Occipital lobe (tissue), 2 donors: ENCODE measurements around the gene C6orf89. TPM values are rescaled to one million over a fixed set of nuclear protein-coding genes. Genes with fewer than 3 reads are reported as not detected.
A peak's percentile ranks its signal among the peaks of the same experiment; 100 is the strongest.

Experiments used
- DNase-seq: peaks from one replicate; lab custom pipeline; 2025; lab: John Stamatoyannopoulos, UW
- total RNA-seq: library from RNA; depleted of rRNA; stranded (reverse); fragments of >200 nt; gene quantifications from one replicate; pipeline ENCODE4 v1.2.3, GENCODE V29; 2014

The C6orf89 gene
- total RNA-seq, 1 donor from 2014 or later, result 36.2 TPM

DNA sequence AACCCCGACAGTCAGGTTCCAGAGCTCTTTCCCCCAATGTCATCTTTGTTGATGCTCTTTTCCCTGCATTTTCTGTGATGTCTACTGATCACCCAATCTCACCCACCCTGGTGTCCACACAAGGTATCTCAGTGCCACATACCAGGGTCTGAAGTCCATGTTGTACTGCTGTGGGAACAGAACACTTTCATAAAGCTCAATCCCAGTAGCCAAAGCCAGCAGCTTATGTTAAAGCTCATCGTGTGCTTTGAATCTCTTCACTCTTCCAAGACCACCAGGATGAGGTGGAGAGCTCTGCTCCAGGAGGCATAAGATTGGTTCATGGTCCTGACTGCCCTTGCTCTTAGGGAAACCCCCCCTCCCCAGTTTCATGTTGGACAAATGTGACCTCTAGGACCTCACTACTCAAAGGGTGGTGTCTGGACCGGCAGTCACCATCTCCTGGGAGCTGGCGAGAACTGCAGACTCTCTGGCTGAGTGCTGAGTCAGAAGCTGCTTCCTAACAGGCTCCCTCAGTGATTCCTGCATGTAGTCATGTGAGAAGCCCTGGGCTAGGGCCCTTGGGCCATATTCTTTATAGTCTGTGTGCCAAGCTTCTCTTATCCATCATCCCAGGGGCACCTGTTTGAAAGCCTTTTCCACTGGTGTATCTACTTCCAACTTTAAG, 33.1 kb upstream of the C6orf89 start:
- DNase-seq, result no peak

DNA sequence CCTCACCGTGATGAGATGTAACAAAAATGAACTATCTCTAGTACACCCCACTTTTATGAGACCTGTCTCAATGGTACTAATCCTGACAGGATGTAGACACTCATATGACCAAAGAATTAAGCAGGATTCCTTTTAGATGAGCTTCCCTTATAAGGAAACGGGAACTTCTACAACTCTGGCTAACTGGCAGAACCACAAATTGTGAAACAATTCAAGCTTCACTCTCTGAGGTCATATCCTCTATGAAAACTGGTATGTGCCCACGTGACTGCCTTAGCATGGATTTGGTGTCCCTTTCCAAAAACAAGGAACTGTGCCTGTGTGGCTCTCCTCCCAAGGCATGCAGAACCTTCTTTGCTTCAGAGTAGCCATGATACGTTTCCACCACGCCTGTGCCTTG, 32.4 kb upstream of the C6orf89 start:
- no peak for DNase-seq

DNA sequence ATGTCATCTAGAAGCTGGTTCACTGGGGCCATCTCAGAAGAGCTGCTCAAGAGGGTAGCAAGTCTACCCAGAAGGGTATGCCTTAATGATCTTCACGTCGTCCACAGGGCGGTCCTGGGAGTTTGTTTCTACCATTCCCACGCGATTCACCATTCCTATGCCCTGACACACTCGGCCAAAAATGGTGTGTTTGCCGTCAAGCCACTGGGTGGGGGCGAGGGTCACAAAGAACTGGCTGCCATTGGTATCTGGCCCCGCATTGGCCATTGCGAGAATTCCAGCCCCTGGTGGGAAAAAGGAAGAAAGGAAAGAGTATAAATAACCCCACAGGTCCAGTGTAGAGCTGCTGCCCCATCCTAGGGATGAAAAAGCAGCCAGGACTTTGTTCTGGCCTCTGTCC, 30.0 kb upstream of the C6orf89 start:
- no peak for DNase-seq

DNA sequence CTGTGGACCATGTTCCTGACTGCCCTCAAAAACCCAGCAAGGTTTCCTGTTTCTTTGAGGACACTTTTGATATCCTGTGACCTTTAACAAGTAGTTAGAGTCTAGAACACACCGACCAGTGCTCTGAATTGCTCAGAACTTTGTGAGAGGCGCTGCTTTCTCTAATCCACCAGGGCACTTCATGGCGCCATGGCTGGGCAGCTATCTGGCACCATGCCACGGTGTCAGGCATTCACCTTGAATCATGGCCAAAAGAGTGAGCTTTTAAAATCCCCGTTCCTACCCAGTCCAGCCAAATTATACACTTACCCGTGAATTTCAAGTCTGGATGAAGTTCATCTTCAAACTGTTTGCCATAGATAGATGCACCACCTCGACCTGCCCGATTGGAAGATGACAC, 29.5 kb upstream of the C6orf89 start:
- DNase-seq, result no peak

DNA sequence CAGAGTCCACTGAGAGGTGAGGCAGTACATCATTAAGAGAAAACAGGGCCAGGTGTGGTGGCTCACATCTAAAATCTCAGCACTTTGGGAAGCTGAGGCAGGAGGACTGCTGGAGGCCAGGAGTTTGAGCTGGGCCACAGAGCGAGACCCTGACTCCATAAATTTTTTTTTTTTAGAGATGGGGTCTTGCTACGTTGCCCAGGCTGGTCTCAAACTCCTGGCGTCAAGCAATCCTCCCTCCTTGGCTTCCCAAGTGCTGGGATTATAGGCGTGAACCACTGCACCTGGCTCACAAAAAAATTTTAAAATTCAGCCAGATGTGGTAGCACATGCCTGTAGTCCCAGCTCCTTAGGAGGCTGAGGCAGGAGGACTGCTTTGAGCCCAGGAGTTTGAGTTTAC, 28.4 kb upstream of the C6orf89 start:
- no peak for DNase-seq

DNA sequence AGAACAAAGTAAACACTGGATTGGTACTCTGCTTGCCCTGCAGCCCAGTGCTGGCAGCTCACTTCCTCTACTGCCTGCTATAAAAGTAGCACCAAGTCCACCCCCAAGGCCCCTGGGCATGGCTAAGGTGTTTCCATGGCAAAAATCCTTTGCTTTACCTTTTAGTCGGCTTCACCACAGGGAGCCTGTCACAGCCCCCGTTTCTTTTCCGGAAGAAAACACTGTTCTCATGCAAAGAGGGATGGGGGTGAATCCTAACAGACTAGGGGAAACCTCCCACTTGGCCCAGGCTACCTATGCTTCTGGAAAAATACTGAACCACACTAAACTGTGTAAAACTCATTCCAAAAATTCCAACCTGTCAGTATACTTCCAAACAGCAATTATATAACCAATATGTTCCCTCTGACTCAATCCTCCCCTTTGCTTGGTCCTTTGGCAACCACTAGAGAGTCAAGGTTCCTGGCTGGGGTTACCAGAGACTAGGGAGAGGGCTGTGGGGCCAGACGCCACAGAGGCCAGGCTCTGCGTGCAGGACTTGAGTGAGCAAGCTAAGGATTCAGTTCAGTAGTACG, 27.3 kb upstream of the C6orf89 start:
- DNase-seq, result no peak

DNA sequence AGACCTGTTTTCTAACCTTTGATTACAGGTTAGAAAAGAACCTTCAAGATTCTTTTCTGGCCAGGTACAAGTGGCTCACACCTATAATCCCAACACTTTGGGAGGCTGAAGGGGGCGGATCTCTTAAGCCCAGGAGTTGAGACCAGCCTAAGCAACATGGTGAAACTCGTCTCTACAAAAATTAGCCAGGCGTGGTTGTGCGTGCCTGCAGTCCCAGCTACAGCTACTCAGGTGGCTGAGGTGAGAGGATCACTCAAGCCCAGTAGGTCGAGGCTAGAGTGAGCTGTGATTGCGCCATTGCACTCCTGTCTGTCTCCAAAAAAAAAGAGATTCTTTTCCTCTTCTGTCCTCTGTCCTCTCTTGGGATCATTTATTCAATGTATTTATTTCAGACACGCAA, 25.6 kb upstream of the C6orf89 start:
- DNase-seq, result no peak

DNA sequence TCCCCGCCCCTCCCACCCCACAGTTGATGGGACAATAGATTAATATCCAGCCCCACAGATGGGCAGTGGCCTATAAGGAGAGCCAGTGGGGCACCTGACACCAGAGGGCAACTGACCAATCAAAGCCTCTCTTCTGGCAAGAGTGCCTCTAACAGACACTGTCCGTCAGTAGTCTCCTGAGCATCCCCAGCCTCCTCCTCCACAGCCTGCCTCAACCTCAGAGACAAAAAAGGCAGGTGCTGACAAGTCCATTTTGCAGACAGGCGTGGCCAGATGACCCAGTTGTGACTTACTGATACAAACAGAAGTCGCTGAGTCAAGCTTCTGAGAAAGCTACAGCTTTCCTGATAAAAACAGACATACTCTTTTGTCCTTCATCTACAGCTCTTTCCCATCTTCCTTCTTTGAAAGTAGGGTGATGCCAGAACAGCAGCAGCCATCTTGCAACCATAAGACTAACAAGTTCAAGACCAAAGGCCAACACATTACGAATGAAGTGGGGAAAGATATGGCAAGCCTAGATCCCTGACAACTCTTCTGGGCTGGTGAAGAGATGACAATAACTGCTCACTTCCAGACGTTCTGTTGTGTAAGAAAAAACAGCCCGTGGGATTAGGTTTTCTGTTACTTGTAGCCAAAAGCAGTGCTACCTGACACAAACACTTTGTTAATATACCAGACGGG, 23.4 kb upstream of the C6orf89 start:
- DNase-seq, result no peak

DNA sequence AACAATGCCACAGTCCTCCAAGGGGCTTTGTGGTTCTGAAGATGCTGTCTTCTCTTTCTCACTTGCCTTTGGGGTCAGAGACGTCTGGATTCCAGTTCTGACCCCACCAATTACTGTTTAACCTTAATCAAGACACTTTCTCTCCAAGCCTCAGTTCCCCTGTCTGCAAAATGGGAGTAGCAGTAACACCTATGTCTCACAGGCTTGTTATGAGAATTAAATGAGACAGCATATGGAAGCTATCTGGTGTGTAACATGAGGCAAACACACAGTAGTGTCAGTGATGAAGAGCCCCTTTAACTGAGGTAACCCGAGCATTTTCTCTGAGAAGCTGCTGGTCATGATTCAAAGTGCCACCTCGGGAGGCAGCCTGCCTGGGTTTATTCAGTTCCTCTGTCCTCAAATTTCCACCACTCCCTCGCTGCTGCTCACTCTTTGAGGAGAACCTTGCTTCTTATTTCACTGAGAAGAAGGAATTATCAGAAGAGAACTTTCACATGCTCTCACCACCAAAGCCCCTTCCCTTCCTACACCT, 22.8 kb upstream of the C6orf89 start:
- DNase-seq, result no peak

DNA sequence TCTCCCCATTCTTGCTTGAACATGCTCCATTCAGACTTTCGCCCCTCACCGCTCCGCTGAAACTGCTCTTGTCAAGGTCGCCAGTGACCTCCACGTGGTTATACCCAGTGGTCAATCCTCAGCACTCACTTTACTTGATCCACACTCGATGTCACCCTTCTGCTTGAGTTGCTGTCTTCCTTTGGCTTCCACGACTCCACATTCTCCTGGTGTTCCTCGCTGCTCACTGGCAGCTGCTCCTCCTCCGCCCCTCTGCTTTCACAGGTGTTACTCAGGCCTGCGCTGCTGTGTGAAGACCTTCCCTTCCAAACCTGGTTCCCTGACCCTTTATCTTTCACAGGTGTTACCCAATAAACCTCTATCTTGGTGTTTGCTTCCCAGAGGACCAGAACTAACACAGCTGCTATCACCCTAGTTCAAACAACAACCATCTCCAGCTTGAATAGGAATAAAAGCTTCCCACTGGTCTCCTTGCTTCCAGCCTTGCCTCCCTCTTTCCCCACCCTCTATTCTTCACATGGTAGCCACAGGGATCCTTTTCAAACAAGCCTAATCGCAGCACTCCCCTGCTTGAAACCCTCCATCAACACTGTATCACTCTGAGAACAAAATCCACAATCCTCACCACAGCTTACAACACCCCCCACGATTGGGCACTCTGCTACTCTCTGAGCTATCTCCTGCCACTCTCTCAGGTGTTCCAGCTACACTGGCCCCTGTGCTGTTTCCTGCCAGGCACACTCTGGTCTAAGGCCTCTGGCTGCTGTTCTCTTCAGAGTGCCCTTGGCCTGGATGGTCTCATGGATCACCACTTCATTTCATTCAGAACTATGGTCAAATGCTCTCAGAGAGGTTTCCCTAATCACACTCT, 21.8 kb upstream of the C6orf89 start:
- no peak for DNase-seq

DNA sequence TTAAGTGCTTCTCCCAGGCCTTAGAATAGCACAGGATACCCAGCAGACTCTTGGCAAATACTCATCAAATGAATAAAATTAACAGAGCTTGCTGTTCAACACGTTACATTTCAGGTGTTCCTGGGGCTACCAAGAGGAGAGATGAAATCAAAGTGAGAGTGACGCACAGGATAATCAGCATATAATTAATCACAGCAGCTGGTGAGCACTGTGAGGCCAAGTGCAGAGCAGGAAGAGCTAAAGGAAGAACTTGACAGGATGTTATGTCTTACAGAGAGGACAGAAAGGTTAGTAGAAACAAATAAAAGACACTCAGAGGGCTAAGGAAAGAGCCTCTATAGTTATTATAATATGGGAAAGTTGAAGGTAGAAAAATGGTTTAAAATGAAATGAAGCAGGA, 19.9 kb upstream of the C6orf89 start:
- DNase-seq, result no peak

DNA sequence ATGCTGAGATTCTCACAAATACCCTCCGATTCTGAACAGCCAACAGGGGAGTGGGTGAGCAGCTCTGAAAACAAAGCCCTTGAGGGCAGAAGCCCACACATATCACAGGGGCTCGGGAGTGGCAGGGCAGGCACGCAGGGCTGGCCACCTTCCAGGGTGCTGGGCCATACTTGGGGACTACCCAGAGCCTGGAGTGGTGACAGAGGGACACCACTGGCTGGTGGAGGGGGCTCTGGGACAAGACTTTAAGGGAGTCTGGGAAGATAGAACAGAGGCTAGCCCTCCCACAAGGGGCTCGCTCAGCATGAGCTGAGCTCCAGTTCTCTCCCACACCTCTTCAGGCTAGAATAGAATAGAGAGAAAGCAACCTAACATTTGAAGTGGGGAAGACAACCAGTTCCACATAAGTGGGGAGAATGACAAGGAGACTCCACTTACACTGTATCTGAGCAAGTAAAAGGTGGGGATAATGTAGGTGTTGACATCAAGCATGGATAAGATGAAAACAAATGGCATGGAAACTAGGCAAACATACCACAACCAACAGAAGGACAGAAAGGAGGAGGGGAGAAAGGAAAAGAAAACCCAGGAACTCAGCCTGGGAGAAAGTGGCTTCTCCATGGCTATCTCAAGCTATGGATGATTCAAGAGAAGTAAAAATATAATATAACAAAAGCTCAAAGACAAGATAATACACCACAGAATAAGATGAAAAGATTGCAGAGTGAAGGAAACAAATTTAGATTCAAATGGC, 18.1 kb upstream of the C6orf89 start:
- no peak for DNase-seq

DNA sequence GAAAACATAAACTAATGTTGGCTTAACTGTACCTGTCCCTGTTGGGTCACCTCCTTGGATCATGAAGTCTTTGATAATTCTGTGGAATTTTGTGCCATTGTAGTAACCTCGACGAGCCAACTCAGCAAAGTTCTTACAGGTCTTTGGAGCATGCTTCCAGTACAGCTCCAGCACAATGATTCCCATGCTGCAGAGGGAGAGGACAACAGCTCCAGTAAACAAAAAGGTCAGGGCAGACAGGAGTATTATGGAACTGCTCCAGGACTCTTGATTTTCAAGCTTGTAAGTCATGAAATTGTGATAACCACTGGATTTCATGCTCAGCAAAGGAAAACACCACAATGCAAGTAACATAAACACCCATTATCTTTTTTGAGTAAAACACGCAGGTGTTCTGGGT, 14.1 kb upstream of the C6orf89 start:
- DNase-seq, result no peak

DNA sequence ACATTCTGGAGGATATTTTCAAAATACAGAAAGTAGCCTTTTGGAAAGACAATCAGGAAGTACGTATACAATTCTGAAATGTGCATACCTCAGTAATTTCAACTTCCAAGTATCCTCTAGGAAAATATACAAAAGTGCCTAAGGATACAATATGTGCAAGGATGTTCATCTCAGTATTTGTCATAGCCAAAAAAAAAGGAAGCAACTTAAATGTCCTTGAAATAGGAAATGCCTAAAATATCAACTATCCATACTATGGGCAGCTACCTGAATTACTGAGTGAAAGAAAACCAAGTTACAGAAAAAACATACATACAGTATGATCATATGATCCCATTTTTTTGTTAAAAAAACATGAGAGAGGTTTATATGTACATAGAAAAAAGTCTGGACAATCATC, 12.6 kb upstream of the C6orf89 start:
- DNase-seq, result no peak

DNA sequence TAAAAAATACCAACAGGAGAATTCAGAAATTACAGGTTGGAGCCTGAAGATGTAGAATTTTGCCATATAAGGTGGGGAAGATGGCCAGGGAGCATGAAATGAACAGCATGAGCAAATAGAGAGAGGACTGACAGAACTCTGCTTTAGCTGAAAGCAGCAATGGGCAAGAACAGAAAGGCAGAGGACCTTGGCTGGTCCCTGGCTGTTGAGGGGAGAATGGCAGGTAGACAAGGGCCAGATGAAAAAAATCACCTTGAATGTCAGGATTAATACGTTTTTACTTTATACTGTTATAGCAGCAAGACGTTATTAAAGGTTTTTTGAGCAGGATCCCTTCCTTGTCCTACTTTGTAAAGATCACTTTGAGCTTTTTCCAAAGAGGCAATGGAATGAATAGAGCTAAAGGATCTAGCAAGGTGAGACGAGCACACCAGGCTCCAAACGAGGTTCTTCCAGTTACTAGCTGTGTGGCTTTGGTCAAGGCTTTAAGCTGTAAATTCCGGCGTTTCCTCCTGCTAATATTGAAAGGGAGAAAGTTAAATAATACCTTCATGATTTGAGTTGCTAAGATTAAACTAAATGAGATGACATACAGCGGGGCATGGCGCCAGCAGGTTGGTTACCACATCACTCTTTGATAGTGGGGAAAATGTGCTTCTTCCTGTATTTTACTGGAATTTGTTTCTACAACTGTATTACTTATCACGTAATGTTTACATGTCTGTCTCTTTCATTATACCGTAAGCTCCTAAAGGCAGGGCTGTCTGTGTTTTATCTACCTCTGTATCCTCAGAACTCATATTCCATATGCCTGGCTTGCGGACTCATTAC, 11.9 kb upstream of the C6orf89 start:
- no peak for DNase-seq

DNA sequence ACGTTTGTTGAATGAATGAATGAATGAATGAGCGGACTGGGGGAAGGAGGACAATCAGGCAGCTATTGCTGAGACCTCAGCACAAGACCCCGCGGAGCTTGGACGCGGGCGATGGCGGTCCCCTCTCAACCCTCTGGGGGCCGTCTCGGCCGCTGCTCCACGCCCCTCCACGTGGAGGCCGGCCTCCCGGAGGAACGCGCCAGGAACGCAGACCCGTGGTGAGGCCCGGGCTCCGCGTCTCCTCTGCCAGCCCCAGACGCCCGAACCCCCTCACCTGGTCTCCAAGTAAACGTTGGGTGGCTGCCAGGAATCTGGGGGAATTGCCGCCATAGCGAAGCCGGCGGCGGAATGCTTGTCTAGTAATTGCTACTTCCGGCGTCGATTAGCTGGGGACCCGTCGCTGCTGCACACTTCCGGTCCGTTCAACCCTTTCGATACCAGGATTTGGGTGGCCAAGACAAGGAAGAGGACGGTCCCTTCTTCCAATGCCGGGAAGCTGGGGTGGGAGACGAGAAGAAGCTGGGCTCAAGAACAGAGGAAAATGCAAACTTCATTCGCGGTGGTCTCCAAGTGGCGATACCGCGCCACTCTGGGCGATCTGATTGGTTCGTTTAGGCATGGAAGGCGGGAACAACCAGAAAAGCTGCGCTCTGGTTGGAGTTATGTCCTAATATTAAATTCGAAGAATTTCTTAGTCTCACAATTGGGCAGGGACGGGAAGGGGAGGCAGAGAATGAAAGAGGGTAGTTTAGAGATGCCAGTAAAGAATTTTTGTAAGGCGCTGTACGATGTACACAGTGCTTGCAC, 11.1 kb upstream of the C6orf89 start, which contains the start of gene PPIL1:
TSS of gene PPIL1 (minus strand) at position 361 of the 807 bp plus-strand sequence. CDS start at position 330, 31 bp downstream.
- DNase-seq, result peak; percentile 73

DNA sequence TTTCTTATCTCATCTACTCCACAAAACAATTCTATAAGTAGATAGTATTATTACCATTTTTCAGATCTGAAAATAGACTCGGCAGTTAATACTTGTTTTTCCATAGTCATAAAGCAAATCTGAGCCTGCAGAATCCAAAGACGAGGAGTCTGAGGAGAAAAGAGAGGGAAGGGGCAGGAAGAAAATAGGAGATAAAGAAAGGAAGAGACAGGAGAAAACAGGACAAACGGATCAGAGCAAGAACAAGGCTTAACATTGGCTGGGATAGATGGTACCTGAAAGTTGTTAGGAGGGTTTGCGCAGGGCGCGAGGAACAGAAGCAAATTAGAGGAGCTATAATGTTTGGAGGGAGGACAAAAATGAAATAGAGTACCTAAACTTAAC, 10.5 kb upstream of the C6orf89 start:
- no peak for DNase-seq

DNA sequence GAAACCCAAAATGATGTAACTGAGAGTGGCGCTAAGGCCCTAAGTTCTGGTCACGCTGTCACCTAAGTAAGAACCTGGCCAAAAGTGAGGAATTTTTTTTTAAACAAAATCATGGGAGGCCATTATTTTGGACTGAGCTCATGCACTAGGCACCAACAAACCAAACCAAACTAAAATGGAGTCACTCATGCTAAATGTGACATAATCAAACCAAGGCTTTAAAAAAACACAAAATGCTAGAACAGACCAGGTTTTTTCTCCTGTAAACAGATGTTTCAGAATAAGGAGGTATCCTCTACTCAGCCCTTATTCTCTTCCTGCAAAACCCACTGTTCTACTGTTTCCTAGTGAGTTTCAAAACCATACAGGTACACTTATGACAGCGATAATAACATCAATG, 1.1 kb upstream of the C6orf89 start:
- DNase-seq, result no peak

DNA sequence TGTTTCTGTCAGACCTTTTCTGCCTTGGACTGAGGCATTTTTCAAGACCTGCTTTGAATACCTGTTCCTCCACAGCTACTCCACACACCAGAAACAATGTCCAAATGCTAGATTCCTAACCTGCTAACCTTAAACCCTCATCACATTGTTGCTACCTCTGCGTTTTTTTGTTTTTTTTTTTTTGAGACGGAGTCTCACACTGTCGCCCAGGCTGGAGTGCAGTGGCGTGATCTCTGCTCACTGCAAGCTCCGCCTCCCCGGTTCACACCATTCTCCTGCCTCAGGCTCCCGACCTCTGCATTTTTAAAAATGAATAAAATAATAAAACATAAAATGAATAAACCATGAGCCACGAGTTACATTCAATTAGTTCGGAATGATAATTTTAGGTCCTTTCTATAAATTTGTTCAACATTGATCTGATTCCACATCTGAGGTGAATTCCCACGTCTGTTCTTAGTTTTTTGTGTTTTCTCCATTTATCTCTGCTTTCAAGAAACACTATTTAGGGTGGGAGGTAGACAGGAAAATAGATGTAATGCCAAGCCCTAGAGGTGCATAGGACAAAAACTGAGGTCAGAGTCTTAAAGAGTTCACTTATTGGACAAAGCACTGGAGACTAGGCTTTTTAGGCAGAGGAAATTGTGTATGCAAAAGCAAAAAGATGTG, 1.3 kb downstream of the C6orf89 start:
- DNase-seq, result no peak
